C1 segment of cervical spinal cord (tissue), 14 donors: Measurements from ENCODE around the gene SLC7A5.
"Not testable (repeated sequence)": the region's sequence is repeated elsewhere in the genome, so short reads cannot be mapped to it uniquely, and the experiment has no call there.

Source experiments
- DNase-seq, 14 donors: peaks; one replicate each; lab custom pipeline; 2025; lab: John Stamatoyannopoulos, UW

SLC7A5 gene

GRCh38 chr16:87800497-87800896 is 68.8 kb downstream of the SLC7A5 start:
- DNase-seq = no peak

- DNase-seq = no peak
Measured at GRCh38 chr16:87795336-87795735, 74.0 kb downstream of the SLC7A5 start.

- no peak for DNase-seq
Measured at GRCh38 chr16:87794485-87795078, 74.7 kb downstream of the SLC7A5 start.

- peak in 1 of 14 donors; percentile 48 for DNase-seq
Measured at GRCh38 chr16:87792205-87792565, 77.1 kb downstream of the SLC7A5 start.

- peak in 12 of 14 donors; percentile 27 to 88 (median 66) for DNase-seq
Measured at GRCh38 chr16:87791295-87792204, 77.8 kb downstream of the SLC7A5 start.

GRCh38 chr16:87790292-87791100 is 78.8 kb downstream of the SLC7A5 start:
- DNase-seq = peak in 6 of 14 donors; percentile 17 to 68 (median 50)

- no peak for DNase-seq
Measured at GRCh38 chr16:87789437-87790291, 79.6 kb downstream of the SLC7A5 start.

- not testable (repeated sequence) for DNase-seq
Measured at GRCh38 chr16:87788730-87789436, 80.4 kb downstream of the SLC7A5 start.

GRCh38 chr16:87787451-87788091 is 81.7 kb downstream of the SLC7A5 start:
- DNase-seq = not testable (repeated sequence)

GRCh38 chr16:87784812-87785211 is 84.5 kb downstream of the SLC7A5 start:
- no peak for DNase-seq

- DNase-seq = no peak
Measured at GRCh38 chr16:87782033-87782432, 87.3 kb downstream of the SLC7A5 start.

- DNase-seq = peak in 9 of 14 donors; percentile 4 to 54 (median 32)
Measured at GRCh38 chr16:87780385-87780989, 88.8 kb downstream of the SLC7A5 start.
